ENCODE measurements around the gene CPLANE1. TPM values are rescaled to one million over a fixed set of nuclear protein-coding genes. Genes with fewer than 3 reads are reported as not detected.
A peak's percentile ranks its signal among the peaks of the same experiment; 100 is the strongest.
"Not testable (repeated sequence)": the region's sequence is repeated elsewhere in the genome, so short reads cannot be mapped to it uniquely, and the experiment has no call there.

The CPLANE1 gene
- polyA plus RNA-seq (5.4 to 9.2 TPM (median 8.6 TPM) in 3 replicates), polyA minus RNA-seq (7.7 to 25.1 TPM (median 13.3 TPM) in 3 replicates)
- polyA plus RNA-seq (2011; ENCODE audit: low read depth): 10.1 TPM
- polyA plus RNA-seq (2011; cell fraction: cytosol; rRNA removed): 1.6 and 2.6 TPM in 2 replicates
- polyA plus RNA-seq (2011; cell fraction: nucleus; rRNA removed): 10.8 and 11.0 TPM in 2 replicates
- 1.5 and 3.6 TPM in 2 replicates for polyA plus RNA-seq (2012; ENCODE audit: low replicate concordance)
- 11.5 TPM for polyA minus RNA-seq (2011; cell fraction: cytosol; rRNA and poly(A)+ RNA removed)
- 31.8 and 69.7 TPM in 2 replicates for polyA minus RNA-seq (2011; cell fraction: nucleus; rRNA and poly(A)+ RNA removed)

DNA sequence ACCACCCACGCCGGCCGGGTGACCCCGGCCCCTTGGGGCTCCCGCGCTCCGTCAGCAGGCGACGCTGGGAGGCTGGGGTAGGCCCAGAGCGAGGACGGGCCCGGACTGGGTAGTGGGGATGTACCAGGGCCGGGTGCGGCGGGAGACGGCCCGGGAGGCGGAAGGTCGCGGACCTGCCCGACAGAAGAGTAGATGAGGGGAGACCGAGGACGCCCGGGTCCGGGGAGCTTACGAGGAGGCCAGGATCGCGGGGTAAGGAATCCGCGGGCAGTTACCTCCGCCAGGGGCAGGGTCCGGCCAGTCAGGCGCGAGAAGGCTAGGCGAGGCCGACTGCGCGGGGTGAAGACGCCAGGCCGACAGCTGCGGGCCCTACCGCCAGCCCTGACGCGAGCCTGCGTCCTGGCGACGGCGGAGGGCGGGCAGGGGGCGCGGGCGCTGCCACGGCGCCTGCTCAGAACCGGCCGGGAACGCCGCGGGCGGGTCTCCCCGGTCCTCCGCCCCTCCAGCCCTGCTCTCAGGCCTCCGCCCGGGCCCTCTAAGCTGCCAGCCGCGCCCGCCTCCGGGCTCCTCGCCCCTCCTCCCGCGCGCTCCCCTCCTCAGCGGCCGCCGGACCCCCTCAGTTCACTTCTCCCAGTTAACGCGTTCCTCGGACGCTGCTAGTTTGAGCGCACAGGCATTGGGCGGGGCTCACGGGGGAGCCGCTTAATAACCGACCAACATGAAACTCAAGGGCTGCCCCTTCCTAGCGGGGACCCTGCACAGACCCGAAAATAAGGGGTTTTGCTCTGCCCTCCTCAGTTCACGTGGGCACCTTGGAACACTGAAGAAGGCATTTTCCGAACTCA, at the start of gene CPLANE1:
Gene CPLANE1 (minus strand): TSS at position 407 of the 845 bp plus-strand sequence. CDS start 1,678 bp downstream, outside the sequence.
- Histone ChIP-seq H3K27me3 (ENCODE audit: control insufficient read depth, extremely low read depth, insufficient read depth, low read length) (no peaks in the 10 kb centered on the region), H2AFZ (ENCODE audit: control insufficient read depth, low read length) (peak within 1 kb of the TSS; percentile 93), H3K9ac (ENCODE audit: control insufficient read depth, extremely low read depth, insufficient read depth, low read length) (peak within 1 kb of the TSS; percentile 87), H3K4me3 (ENCODE audit: control insufficient read depth in 2 of 3, extremely low read depth in 1 of 3, insufficient read depth in 2 of 3, low read depth in 1 of 3, low read length in 3 of 3) (peak within 1 kb of the TSS; percentile 88 to 92 (median 89)), H3K4me1 (ENCODE audit: control insufficient read depth, extremely low read depth, insufficient read depth, low read length) (peaks cover 4% of the 10 kb centered on the region), H3K9me3 (ENCODE audit: control insufficient read depth, low read depth, low read length) (no peaks in the 10 kb centered on the region), H3K9me1 (ENCODE audit: control insufficient read depth, extremely low read depth, insufficient read depth, low read length) (no peaks in the 10 kb centered on the region), H4K20me1 (ENCODE audit: control insufficient read depth, extremely low read depth, insufficient read depth, low read length) (no peaks in the 10 kb centered on the region), H3K27ac (ENCODE audit: control insufficient read depth, insufficient read depth, low read length) (peak within 1 kb of the TSS; percentile 52), H3K36me3 (ENCODE audit: control insufficient read depth in 2 of 2, extremely low read depth in 1 of 2, insufficient read depth in 2 of 2, low read length in 2 of 2) (no peaks in the 10 kb centered on the region), H3K79me2 (ENCODE audit: control insufficient read depth, insufficient read depth, low read length) (no peaks in the 10 kb centered on the region), H3K4me2 (ENCODE audit: control insufficient read depth, extremely low read depth, insufficient read depth, low read depth, low read length) (peak within 1 kb of the TSS; percentile 93)
- TF ChIP-seq, protein P1, sequence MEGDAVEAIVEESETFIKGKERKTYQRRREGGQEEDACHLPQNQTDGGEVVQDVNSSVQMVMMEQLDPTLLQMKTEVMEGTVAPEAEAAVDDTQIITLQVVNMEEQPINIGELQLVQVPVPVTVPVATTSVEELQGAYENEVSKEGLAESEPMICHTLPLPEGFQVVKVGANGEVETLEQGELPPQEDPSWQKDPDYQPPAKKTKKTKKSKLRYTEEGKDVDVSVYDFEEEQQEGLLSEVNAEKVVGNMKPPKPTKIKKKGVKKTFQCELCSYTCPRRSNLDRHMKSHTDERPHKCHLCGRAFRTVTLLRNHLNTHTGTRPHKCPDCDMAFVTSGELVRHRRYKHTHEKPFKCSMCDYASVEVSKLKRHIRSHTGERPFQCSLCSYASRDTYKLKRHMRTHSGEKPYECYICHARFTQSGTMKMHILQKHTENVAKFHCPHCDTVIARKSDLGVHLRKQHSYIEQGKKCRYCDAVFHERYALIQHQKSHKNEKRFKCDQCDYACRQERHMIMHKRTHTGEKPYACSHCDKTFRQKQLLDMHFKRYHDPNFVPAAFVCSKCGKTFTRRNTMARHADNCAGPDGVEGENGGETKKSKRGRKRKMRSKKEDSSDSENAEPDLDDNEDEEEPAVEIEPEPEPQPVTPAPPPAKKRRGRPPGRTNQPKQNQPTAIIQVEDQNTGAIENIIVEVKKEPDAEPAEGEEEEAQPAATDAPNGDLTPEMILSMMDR (optimal IDR thresholded peaks at IDR 0.05 in 1 of 3, IDR thresholded peaks at IDR 0.05 in 1 of 3, conservative IDR thresholded peaks at IDR 0.05 in 1 of 3; ENCODE audit: extremely low read depth in 1 of 3, insufficient read depth in 2 of 3, low read length in 3 of 3): peak in 1 of 3 experiments; percentile 17
- no peak for TF ChIP-seq EZH2 (IDR thresholded peaks at IDR 0.05; ENCODE audit: low read length)
- DNase-seq (ENCODE audit: low read depth, low spot score) (no peak), FAIRE-seq (no peak)
- dilution Hi-C loops (cut with MboI; ENCODE audit: extremely low pct_ligation_motif_present, low sequenced_read_pairs): no loop called here

DNA sequence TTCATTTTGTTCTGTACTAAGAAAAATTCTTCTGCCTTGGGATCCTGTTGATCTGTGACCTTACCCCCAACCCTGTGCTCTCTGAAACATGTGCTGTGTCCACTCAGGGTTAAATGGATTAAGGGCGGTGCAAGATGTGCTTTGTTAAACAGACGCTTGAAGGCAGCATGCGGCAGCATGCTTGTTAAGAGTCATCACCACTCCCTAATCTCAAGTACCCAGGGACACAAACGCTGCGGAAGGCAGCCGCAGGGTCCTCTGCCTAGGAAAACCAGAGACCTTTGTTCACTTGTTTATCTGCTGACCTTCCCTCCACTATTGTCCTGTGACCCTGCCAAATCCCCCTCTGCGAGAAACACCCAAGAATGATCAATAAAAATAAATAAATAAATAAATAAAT, 47.1 kb upstream of the CPLANE1 start:
- H3K4me1 ChIP-seq (ENCODE audit: control insufficient read depth, extremely low read depth, insufficient read depth, low read length); H3K9me1 ChIP-seq (ENCODE audit: control insufficient read depth, extremely low read depth, insufficient read depth, low read length); H3K79me2 ChIP-seq (ENCODE audit: control insufficient read depth, insufficient read depth, low read length); H3K27me3 ChIP-seq (ENCODE audit: control insufficient read depth, extremely low read depth, insufficient read depth, low read length); DNase-seq (ENCODE audit: low read depth, low spot score); dilution Hi-C loops (cut with MboI; ENCODE audit: extremely low pct_ligation_motif_present, low sequenced_read_pairs); FAIRE-seq; H3K27ac ChIP-seq (ENCODE audit: control insufficient read depth, insufficient read depth, low read length); H2AFZ ChIP-seq (ENCODE audit: control insufficient read depth, low read length); H3K4me2 ChIP-seq (ENCODE audit: control insufficient read depth, extremely low read depth, insufficient read depth, low read depth, low read length); H4K20me1 ChIP-seq (ENCODE audit: control insufficient read depth, extremely low read depth, insufficient read depth, low read length); H3K4me3 ChIP-seq (ENCODE audit: control insufficient read depth in 2 of 3, extremely low read depth in 1 of 3, insufficient read depth in 2 of 3, low read depth in 1 of 3, low read length in 3 of 3); H3K9me3 ChIP-seq (ENCODE audit: control insufficient read depth, low read depth, low read length); H3K36me3 ChIP-seq (ENCODE audit: control insufficient read depth in 2 of 2, extremely low read depth in 1 of 2, insufficient read depth in 2 of 2, low read length in 2 of 2); H3K9ac ChIP-seq (ENCODE audit: control insufficient read depth, extremely low read depth, insufficient read depth, low read length): not testable (repeated sequence)
